HCT116 (cell line): ENCODE data around the gene BCAN. TPM values are rescaled to one million over a fixed set of nuclear protein-coding genes. Genes with fewer than 3 reads are reported as not detected.
A peak's percentile ranks its signal among the peaks of the same experiment; 100 is the strongest.

Experiments
- ATAC-seq: fragments of 200-7000 bp; cut with Tn5 transposase; 2 replicates; pipeline ENCODE4 v1.9.1; 2020; ENCODE audit warnings: mild to moderate bottlenecking, moderate library complexity
- BruUV-seq: library from RNA; stranded (reverse); fragments of 400-500 nt; replicated peaks from 2 replicates; lab custom pipeline; 2021; lab: Mats Ljungman, UMichigan
- CTCF ChIA-PET: fragments of 300-600 bp; sonication (Branson Sonifier 250); formaldehyde crosslinking; loops from one replicate; lab custom pipeline; 2021; ENCODE audit warnings: antibody characterized with exemption; lab: Charles Lee
- POLR2A ChIA-PET: fragments of 300-600, 350-600 bp; sonication (Branson Sonifier 250); formaldehyde crosslinking; loops from one replicate; lab custom pipeline; 2021; ENCODE audit warnings: antibody characterized with exemption; lab: Charles Lee
- RAD21 ChIA-PET, 2 experiments: fragments of 300-600 bp; sonication (Branson Sonifier 250); formaldehyde crosslinking; loops; one replicate each; lab custom pipeline; 2023; ENCODE audit warnings: low total read pairs in 2 of 2; ENCODE audit not compliant: uncharacterized antibody in 2 of 2, unreplicated experiment in 2 of 2, low non-redundant PET in 1 of 2; lab: Charles Lee
- DNase-seq: peaks from one replicate; pipeline ENCODE4 v3.0.0-alpha.2; 2010; ENCODE audit warnings: low read depth, low spot score
- H2AFZ ChIP-seq: fragments of 200-600 bp; shearing (Covaris generic), sonication (generic); 2 replicates; pipeline ENCODE4 v1.6.1; 2017; ENCODE audit warnings: low read depth, mixed run types, mixed read lengths, antibody characterized with exemption, low read length; ENCODE audit not compliant: poor library complexity, severe bottlenecking
- H3K27ac ChIP-seq: 2 replicates; pipeline ENCODE4 v1.5.1; 2012; ENCODE audit warnings: low read depth, low read length
- H3K27me3 ChIP-seq: fragments of 200-600 bp; sonication (generic); 2 replicates; pipeline ENCODE4 v1.6.1; 2016; ENCODE audit warnings: mixed run types, low read length, mixed read lengths; ENCODE audit not compliant: insufficient read depth
- H3K36me3 ChIP-seq, 2 experiments: fragments of 200-500 bp in 1 of 2; fragments of 200-600 bp in 1 of 2; sonication (Bioruptor generic) in 1 of 2; sonication (generic) in 1 of 2; 2 replicates each; pipeline versions ENCODE4 v1.5.1 to v1.6.1; 2014 to 2016; ENCODE audit warnings: low read length in 2 of 2, inconsistent platforms in 1 of 2, mixed read lengths in 1 of 2, mixed run types in 1 of 2; ENCODE audit not compliant: insufficient read depth in 2 of 2, control insufficient read depth in 1 of 2
- H3K4me1 ChIP-seq, 2 experiments: fragments of 200-600 bp in 1 of 2; sonication (generic) in 1 of 2; 2 replicates each; pipeline versions ENCODE4 v1.5.1 to v1.6.1; 2012 to 2017; ENCODE audit warnings: low read length in 2 of 2, inconsistent platforms in 1 of 2, mild to moderate bottlenecking in 1 of 2, mixed read lengths in 1 of 2, mixed run types in 1 of 2, moderate library complexity in 1 of 2; ENCODE audit not compliant: insufficient read depth in 2 of 2, control insufficient read depth in 1 of 2
- H3K4me2 ChIP-seq: fragments of 200-600 bp; sonication (generic); 2 replicates; pipeline ENCODE4 v1.6.1; 2017; ENCODE audit warnings: mixed run types, low read length, mixed read lengths
- H3K4me3 ChIP-seq, 2 experiments: fragments of 200-600 bp in 1 of 2; sonication (generic) in 1 of 2; replicated peaks in 1 of 2; 2 replicates each; pipeline ENCODE4 v1.5.1; 2011 to 2016; ENCODE audit warnings: low read length in 2 of 2, control low read depth in 1 of 2, low read depth in 1 of 2, mild to moderate bottlenecking in 1 of 2, mixed read lengths in 1 of 2, mixed run types in 1 of 2
- H3K79me2 ChIP-seq: fragments of 200-600 bp; sonication (generic); 2 replicates; pipeline ENCODE4 v1.6.1; 2017; ENCODE audit warnings: mild to moderate bottlenecking, mixed run types, low read length, moderate library complexity, mixed read lengths; ENCODE audit not compliant: insufficient read depth
- H3K9ac ChIP-seq: fragments of 200-600 bp; sonication (generic); 2 replicates; pipeline ENCODE4 v1.6.1; 2016; ENCODE audit warnings: low read length, mixed read lengths
- H3K9me2 ChIP-seq: fragments of 200-600 bp; sonication (generic), shearing (Covaris generic); 2 replicates; pipeline ENCODE4 v1.6.1; 2017; ENCODE audit warnings: mixed run types, mild to moderate bottlenecking, moderate library complexity; ENCODE audit not compliant: insufficient read depth
- H3K9me3 ChIP-seq, 2 experiments: fragments of 200-500 bp in 1 of 2; fragments of 200-600 bp in 1 of 2; sonication (Bioruptor generic) in 1 of 2; sonication (generic) in 1 of 2; 2 replicates each; pipeline ENCODE4 v1.6.1; 2014 to 2017; ENCODE audit warnings: low read length in 2 of 2, mixed read lengths in 2 of 2, inconsistent platforms in 1 of 2, low read depth in 1 of 2, mild to moderate bottlenecking in 1 of 2, mixed run types in 1 of 2, moderate library complexity in 1 of 2; ENCODE audit not compliant: control insufficient read depth in 1 of 2, insufficient read depth in 1 of 2
- H4K20me1 ChIP-seq: fragments of 200-600 bp; sonication (generic), shearing (Covaris generic); 2 replicates; pipeline ENCODE4 v1.6.1; 2017; ENCODE audit warnings: mixed run types, mild to moderate bottlenecking, moderate library complexity; ENCODE audit not compliant: insufficient read depth
- CBX3 ChIP-seq: IDR thresholded peaks from 2 replicates; pipeline ENCODE4 v1.6.1; 2012; ENCODE audit warnings: low read depth
- CEBPB ChIP-seq: IDR thresholded peaks from 2 replicates; pipeline ENCODE4 v1.6.1; 2012; ENCODE audit warnings: low read depth
- ELF1 ChIP-seq: IDR thresholded peaks from 2 replicates; pipeline ENCODE4 v1.6.1; 2012; ENCODE audit warnings: low read depth, borderline replicate concordance
- EZH2 ChIP-seq: fragments of 200-600 bp; sonication (generic); IDR thresholded peaks from 2 replicates; pipeline ENCODE4 v1.6.1; 2017; ENCODE audit warnings: antibody characterized with exemption, mixed run types
- EZH2phosphoT487 ChIP-seq: fragments of 200-600 bp; IDR thresholded peaks from 2 replicates; pipeline ENCODE4 v1.6.1; 2018; ENCODE audit warnings: antibody characterized with exemption, borderline replicate concordance
- FOSL1 ChIP-seq: IDR thresholded peaks from 2 replicates; pipeline ENCODE4 v1.6.1; 2012; ENCODE audit warnings: low read depth
- POLR2A ChIP-seq: IDR thresholded peaks from 2 replicates; pipeline ENCODE4 v1.7.0; 2011; ENCODE audit warnings: borderline replicate concordance; ENCODE audit not compliant: insufficient read depth, insufficient read length; ENCODE audit errors: extremely low read depth
- POLR2AphosphoS5 ChIP-seq: IDR thresholded peaks from 2 replicates; pipeline ENCODE4 v1.6.1; 2011; ENCODE audit warnings: mild to moderate bottlenecking, low read depth, low read length, moderate library complexity
- SP1 ChIP-seq: IDR thresholded peaks from 2 replicates; pipeline ENCODE4 v1.6.1; 2012; ENCODE audit warnings: low read depth
- SRF ChIP-seq: IDR thresholded peaks from 2 replicates; pipeline ENCODE4 v1.6.1; 2012; ENCODE audit warnings: low read depth
- TCF7L2 ChIP-seq: IDR thresholded peaks from 2 replicates; pipeline ENCODE4 v1.7.0; 2011; ENCODE audit warnings: borderline replicate concordance, inconsistent platforms; ENCODE audit not compliant: insufficient read depth, insufficient read length; ENCODE audit errors: extremely low read depth
- YY1 ChIP-seq: IDR thresholded peaks from 2 replicates; pipeline ENCODE4 v1.6.1; 2011; ENCODE audit warnings: low read length, low read depth, moderate library complexity, mild to moderate bottlenecking; ENCODE audit not compliant: insufficient replicate concordance; ENCODE audit errors: extremely low read depth
- ZFX ChIP-seq: fragments of 450-650 bp; IDR thresholded peaks from 2 replicates; pipeline ENCODE4 v1.6.1; 2017
- intact Hi-C: fragments of 100-400 bp; cut with micrococcal nuclease; formaldehyde crosslinking; loops from 2 replicates; pipeline ENCODE4 v1.10.0; 2022
- total RNA-seq: library from RNA; stranded (reverse); gene quantifications from one replicate; pipeline ENCODE4 v1.2.1, GENCODE V29; 2021; ENCODE audit not compliant: unreplicated experiment
- TF ChIP-seq, protein P1 (sequence below): IDR thresholded peaks from 2 replicates; pipeline ENCODE4 v1.6.1; 2012; ENCODE audit warnings: low read depth
- TF ChIP-seq, protein P2 (sequence below): IDR thresholded peaks from 2 replicates; pipeline ENCODE4 v1.6.1; 2012
- TF ChIP-seq, protein P3 (sequence below), 3 experiments: fragments of 200-600 bp in 1 of 3; sonication (generic) in 1 of 3; IDR thresholded peaks in 2 of 3; conservative IDR thresholded peaks in 1 of 3; 2 replicates each; pipeline ENCODE4 v1.5.1; 2012 to 2017; ENCODE audit warnings: low read depth in 2 of 3, low read length in 2 of 3, antibody characterized with exemption in 1 of 3, borderline replicate concordance in 1 of 3, control low read depth in 1 of 3, mild to moderate bottlenecking in 1 of 3, mixed read lengths in 1 of 3, mixed run types in 1 of 3, moderate library complexity in 1 of 3; ENCODE audit not compliant: insufficient read depth in 1 of 3
- TF ChIP-seq, protein P4 (sequence below): IDR thresholded peaks from 2 replicates; pipeline ENCODE4 v1.6.1; 2011; ENCODE audit warnings: mild to moderate bottlenecking, low read length, moderate library complexity; ENCODE audit not compliant: insufficient replicate concordance; ENCODE audit errors: extremely low read depth

BCAN gene
- total RNA-seq, 1 experiment from 2014 or later: not detected

DNA sequence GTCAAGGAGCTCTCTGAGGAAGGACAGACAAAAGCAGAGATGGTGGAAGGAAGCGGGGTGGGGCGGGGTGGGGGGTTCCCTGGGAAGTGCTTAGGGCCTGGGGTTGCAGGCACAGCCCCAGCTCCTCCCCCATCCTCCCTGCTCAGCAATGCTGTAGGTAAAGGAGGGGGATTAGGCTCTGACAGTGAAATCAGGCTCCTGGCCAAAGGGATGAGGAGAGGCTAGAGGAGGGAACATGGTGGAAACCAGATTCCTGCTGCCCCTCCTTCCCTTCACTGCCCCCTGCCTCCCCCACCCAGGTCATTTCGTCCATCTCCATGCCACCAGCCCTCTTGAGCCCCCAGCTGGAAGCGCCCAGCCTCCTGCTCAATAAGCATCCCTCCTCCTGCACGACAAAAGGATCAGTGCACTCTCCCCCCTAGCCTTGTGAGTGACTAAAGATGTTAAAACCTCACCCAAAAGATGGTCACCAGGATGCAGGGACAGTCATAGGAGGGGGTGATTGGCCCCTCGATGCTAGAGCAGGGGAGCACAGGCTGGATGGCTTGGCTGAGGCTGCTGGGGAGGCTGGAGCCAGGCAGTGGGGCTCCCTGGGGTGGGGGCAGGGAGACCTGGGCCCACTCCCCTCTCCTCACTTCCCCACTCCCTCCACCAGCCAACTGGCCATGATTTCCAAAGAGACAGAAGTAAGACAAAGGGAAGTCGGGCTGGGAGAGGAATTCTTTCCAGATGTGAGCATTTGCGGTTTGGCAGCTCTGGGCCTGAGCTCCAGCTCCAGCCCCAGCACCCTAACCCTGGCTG, 65.7 kb downstream of the BCAN start:
- ATAC-seq: no peak
- intact Hi-C loops: no loop called here
- CTCF ChIA-PET: interaction anchor here (0.9 to 14.7 kb wide), 7 partner anchors 9 to 153 kb away, joined by 3 to 310 read pairs (median 9); partner anchors contain the start of genes ISG20L2, METTL25B and NTRK1
- BruUV-seq: no TSS peak
- RAD21 ChIA-PET: interaction anchor here (0.9 to 3.5 kb wide), 5 partner anchors 16 to 19 kb away, joined by 3 to 45 read pairs (median 9); no protein-coding TSS in a partner anchor
- Histone ChIP-seq H3K4me1 (peaks cover 87 to 97% of the 10 kb centered on the region in 2 experiments), H3K27me3 (no peaks in the 10 kb centered on the region), H3K4me2 (peak overlapping the region; percentile 85), H3K9ac (peak overlapping the region; percentile 80), H3K79me2 (peaks cover 23% of the 10 kb centered on the region), H3K27ac (peak overlapping the region; percentile 66), H3K4me3 (no peak overlapping the region), H3K36me3 (peaks cover 0 to 2% of the 10 kb centered on the region in 2 experiments; a peak in 1 of 4 replicates), H2AFZ (no peak overlapping the region), H3K9me3 (no peaks in the 10 kb centered on the region), H3K9me2 (no peaks in the 10 kb centered on the region), H4K20me1 (no peaks in the 10 kb centered on the region)
- TF ChIP-seq CEBPB: no peak
- TF ChIP-seq, protein P1, sequence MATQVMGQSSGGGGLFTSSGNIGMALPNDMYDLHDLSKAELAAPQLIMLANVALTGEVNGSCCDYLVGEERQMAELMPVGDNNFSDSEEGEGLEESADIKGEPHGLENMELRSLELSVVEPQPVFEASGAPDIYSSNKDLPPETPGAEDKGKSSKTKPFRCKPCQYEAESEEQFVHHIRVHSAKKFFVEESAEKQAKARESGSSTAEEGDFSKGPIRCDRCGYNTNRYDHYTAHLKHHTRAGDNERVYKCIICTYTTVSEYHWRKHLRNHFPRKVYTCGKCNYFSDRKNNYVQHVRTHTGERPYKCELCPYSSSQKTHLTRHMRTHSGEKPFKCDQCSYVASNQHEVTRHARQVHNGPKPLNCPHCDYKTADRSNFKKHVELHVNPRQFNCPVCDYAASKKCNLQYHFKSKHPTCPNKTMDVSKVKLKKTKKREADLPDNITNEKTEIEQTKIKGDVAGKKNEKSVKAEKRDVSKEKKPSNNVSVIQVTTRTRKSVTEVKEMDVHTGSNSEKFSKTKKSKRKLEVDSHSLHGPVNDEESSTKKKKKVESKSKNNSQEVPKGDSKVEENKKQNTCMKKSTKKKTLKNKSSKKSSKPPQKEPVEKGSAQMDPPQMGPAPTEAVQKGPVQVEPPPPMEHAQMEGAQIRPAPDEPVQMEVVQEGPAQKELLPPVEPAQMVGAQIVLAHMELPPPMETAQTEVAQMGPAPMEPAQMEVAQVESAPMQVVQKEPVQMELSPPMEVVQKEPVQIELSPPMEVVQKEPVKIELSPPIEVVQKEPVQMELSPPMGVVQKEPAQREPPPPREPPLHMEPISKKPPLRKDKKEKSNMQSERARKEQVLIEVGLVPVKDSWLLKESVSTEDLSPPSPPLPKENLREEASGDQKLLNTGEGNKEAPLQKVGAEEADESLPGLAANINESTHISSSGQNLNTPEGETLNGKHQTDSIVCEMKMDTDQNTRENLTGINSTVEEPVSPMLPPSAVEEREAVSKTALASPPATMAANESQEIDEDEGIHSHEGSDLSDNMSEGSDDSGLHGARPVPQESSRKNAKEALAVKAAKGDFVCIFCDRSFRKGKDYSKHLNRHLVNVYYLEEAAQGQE: no peak
- TF ChIP-seq TCF7L2: no peak
- no peak for TF ChIP-seq POLR2AphosphoS5
- TF ChIP-seq YY1: no peak
- TF ChIP-seq CBX3: no peak
- no peak for TF ChIP-seq EZH2
- TF ChIP-seq, protein P2, sequence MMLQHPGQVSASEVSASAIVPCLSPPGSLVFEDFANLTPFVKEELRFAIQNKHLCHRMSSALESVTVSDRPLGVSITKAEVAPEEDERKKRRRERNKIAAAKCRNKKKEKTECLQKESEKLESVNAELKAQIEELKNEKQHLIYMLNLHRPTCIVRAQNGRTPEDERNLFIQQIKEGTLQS: no peak
- TF ChIP-seq ELF1: no peak
- TF ChIP-seq FOSL1: no peak
- no peak for TF ChIP-seq POLR2A
- TF ChIP-seq, protein P3, sequence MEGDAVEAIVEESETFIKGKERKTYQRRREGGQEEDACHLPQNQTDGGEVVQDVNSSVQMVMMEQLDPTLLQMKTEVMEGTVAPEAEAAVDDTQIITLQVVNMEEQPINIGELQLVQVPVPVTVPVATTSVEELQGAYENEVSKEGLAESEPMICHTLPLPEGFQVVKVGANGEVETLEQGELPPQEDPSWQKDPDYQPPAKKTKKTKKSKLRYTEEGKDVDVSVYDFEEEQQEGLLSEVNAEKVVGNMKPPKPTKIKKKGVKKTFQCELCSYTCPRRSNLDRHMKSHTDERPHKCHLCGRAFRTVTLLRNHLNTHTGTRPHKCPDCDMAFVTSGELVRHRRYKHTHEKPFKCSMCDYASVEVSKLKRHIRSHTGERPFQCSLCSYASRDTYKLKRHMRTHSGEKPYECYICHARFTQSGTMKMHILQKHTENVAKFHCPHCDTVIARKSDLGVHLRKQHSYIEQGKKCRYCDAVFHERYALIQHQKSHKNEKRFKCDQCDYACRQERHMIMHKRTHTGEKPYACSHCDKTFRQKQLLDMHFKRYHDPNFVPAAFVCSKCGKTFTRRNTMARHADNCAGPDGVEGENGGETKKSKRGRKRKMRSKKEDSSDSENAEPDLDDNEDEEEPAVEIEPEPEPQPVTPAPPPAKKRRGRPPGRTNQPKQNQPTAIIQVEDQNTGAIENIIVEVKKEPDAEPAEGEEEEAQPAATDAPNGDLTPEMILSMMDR (IDR thresholded peaks at IDR 0.05 in 2 of 3, conservative IDR thresholded peaks at IDR 0.05 in 1 of 3; ENCODE audit: borderline replicate concordance in 1 of 3, insufficient read depth in 1 of 3, low read depth in 2 of 3, low read length in 2 of 3): no peak
- TF ChIP-seq ZFX: no peak
- no peak for TF ChIP-seq SP1
- TF ChIP-seq SRF: no peak
- TF ChIP-seq, protein P4, sequence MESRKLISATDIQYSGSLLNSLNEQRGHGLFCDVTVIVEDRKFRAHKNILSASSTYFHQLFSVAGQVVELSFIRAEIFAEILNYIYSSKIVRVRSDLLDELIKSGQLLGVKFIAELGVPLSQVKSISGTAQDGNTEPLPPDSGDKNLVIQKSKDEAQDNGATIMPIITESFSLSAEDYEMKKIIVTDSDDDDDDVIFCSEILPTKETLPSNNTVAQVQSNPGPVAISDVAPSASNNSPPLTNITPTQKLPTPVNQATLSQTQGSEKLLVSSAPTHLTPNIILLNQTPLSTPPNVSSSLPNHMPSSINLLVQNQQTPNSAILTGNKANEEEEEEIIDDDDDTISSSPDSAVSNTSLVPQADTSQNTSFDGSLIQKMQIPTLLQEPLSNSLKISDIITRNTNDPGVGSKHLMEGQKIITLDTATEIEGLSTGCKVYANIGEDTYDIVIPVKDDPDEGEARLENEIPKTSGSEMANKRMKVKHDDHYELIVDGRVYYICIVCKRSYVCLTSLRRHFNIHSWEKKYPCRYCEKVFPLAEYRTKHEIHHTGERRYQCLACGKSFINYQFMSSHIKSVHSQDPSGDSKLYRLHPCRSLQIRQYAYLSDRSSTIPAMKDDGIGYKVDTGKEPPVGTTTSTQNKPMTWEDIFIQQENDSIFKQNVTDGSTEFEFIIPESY: no peak
- no peak for TF ChIP-seq EZH2phosphoT487
- DNase-seq: no peak
- POLR2A ChIA-PET: interaction anchor here (0.9 to 6.4 kb wide), 5 partner anchors 10 to 18 kb away, joined by 3 to 87 read pairs (median 5); no protein-coding TSS in a partner anchor
